Measurements from ENCODE around the gene DIP2A.

The DIP2A gene

DNA sequence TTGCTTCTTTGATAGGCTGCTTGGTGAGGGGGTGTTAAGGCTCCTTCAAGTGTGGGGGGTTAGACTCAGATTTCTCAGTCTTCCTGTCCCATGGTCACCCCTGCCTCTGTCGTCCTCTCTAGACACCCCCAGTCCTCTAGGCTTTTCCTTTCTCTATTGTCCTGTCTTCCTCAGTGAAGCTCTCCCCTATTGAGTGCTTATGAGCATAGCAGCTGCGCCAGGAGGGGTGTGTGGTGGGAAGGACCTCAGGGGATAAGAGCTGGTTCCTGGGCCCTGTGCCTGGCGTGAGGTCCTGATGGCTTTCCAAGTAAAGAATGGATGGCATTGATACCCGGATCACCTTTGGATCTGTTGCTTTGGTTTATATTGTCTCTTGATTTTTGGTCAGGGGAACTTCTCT lies 69.1 kb downstream of the DIP2A start:
- no peak for DNase-seq

DNA sequence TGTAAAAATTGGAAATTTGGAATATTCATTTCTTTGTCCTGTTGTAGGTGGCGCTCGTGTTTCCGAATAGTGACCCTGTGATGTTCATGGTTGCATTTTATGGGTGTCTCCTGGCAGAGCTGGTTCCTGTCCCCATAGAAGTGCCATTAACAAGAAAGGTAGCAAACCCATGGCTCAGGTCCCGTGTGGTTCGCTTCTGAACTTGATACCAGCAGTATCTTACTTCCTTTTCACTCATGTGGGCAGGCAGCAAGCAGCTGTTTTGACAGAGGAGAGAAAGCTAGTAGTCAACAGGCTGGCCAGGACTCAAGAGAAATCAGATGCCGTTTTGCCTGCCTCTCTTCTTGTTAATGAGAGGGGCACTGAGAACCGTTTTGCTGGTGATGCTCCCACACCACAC lies 73.4 kb downstream of the DIP2A start:
- no peak for DNase-seq

DNA sequence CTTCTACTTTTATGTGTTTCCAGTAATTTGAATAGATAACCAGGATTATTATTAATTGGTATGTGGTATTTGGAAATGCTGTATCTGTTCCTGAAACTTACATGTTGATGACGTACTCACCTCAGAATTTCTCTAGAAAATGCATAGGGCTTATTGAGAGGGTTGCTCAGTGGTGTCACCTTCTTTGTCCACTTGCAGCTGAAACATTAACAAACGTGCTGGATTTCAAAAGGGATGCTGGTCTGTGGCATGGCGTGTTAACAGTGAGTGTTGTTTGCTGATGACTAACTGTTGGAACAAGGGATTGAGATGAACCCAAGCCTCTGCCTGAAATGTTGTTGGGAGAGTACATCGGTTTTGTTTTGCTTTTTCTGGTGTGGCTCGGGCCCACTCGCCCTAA lies 78.3 kb downstream of the DIP2A start:
- DNase-seq: no peak

DNA sequence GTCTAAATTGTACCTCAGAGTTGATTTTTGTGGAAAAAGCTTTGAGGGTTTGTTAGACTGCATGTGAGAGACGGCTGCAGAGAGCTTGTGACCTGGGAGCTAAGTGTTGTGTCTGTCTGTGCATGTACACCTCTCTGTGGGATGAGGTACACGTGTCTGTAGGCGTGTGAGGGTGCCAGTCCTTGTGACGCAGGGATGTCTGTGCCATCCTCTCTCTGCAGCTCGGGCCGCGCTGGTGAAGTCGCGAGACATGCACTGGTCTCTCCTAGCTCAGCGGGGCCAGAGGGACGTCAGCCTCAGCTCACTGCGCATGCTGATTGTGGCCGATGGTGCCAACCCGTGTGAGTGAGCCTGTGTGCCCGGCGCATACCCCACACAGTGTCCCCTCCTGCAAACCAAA lies 79.6 kb downstream of the DIP2A start:
- no peak for DNase-seq

DNA sequence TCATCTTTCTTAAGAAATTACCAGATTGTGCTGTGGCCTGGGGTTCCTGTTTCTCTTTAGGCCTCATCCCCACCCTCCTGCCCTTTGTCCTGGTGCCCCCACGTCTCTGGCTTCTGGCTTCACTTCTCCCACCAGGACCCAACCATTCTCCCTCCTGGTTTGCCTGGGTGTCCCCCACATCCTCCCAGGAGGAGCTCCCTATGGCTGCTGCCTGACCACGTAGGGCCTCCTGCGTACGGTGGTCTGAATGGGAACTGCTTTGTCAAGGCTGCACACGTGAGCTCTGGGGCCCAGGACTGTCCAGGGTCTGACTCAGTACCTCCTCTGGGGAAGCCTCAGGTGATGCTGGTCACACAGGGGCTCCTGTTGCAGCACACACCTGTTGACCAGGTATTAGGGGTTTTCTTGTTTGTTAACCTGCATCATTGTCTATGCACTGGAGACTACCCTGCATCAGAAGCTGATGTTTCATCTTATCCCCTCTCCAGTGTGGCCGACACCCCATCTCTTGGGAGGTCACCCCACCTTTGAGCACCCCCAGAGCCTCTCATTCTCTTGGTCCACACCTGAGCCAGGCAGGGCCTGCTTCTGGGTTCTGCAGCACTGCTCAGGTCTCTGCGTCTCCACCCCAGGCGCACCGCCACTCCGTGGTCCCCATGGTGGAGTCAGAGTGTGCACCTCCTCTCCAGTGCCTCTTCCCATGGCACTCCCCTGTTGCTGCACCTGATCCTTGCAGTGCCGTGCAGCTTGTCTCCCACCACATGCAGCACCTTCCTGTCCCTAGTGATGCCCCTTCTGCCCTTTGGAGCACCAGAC lies 80.4 kb downstream of the DIP2A start:
- no peak for DNase-seq

DNA sequence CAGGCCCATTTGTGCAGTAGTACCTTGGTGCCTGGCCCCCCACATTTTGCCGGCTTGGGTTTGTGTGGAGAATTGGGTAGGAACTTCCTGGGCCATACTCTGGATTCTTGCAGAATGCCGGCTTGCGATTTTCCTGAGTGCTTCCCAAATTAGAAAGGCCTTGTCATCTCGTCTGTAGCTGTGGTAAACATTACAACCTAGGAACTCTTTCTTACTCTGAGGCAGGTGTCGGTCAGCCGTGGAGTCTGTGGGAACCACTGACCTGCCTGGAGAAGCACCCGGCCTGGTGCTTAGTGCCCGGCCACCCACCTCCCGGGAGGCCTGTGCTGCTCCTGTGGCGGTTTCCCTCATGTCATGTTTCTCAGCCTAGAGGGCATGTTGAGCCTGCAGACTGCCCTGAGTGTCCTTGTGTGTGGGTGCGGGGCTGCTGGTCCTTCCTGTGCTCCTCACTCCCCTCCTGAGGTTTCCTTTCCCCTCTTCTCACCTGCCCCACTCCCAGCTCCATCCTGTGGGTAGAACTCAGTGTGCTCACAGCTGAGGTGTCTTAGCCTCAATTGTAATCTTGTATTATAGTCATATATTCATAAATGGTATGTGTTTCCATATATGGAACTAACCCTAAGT lies 81.5 kb downstream of the DIP2A start:
- no peak for DNase-seq

DNA sequence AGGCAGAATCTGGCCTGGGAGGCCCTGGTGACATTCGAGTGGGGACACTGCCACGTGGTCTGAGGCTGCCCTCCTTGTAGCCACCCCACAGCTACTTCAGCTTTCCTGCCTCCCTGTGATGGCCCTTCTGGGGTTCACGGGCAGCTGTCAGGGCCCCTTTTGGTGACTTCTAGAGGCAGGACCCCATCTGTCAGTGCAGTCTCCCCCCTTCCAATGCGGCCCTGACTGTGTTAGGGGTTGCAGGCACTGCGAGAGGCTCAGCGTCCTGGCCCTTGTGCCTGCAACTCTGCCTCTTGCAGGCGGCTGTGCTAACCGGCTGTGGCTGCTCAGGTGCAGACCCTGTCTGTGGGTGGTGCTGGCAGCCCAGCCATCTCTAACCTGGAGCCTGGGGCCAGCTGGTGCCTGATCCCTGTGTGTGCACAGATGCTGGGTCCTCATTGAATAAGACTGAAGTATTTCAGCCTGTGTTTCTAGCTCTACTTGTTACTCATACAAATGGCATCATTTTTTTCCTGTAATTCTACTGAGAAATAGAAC lies 84.0 kb downstream of the DIP2A start:
- DNase-seq: no peak

DNA sequence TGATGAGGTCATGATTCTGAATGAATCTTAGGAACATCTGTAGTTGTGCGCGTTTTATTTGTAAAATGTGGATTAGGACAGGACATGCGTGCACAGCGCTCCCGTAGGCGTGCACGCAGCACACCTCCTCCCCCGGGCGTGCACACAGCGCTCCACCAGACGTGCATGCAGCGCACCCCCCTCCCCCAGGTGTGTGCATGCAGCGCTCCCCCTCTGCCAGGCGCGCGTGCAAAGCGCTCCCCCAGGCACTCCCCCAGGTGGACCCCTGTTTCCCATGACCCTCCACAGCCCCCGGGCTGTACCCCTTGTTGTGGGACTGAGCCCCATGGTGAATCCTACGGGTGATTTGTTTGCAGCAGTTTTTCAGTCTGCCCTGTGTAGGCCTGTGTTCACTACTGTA lies 84.6 kb downstream of the DIP2A start:
- DNase-seq: no peak

DNA sequence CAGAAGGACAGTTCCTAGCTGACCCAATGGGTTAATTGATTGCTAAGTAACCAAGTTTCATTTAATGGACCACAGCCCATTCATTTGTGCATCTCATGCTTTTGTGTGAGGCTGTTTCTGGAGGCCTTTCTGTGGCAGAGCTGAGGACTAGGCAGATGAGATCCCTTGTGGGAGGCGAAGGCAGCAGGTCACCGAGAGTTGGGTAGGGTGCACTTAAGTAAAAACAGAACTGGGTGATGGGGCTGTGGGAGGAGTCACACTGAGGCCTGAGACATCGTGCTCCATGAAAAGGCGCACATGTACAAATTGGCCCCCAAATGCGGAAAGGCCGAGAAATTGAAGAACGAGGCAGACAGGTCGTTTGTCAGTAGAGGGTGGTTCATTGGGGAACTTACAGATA lies 85.3 kb downstream of the DIP2A start:
- DNase-seq: no peak

DNA sequence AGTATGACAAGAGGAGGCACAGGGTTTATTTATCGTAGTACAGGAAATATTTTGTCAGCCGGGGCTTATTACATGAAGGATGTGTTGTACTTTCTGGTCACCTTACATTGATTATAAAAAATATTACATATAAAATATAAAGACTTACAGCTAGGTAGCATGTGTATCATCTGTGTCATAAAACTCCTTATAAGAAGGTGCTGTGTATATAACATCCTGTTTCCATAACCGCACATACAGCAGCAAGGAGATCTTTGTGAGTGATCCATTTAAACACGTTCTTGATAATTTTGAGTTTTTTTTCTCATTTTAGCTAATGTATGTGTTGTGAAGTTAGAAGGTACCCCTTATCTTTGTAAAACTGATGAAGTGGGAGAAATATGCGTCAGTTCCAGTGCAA lies 86.1 kb downstream of the DIP2A start:
- no peak for DNase-seq

DNA sequence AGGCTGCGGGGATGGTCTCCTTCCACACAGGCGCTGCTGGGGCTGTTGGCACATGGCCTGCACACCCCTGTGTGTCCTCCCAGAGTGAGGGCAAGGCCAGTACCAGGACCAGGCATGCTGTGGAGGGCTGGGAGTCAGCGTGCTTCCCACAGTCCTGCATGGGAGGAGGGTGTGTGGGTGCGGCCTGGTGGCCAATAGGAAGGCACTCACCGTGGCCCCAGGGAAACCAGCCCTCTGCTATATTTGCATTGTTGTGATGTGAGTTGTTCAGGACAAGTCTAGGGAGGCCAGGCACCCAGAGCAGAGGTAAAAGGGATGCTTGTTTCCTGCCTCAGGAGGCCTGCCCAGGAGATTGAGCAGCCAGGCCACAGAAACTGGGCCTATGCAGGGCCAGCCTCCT lies 86.7 kb downstream of the DIP2A start:
- no peak for DNase-seq

DNA sequence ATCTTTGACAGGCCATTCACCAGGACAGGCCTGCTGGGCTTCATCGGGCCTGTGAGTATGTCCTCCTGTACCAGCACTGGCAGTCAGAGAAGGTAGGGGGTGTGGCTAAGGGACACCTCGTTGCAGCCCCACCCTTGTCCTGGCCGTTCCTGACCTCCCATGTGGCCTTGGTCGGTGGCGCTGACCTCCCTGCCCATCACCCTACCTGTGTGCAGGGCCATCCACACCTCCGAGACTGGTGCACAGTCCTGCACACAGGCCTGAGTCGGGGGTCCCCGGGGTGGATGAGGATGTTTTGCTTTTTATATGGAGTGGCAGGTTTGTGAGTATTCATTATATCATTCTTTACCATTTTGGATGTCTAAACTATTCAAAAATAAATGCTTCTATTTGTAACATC lies 87.2 kb downstream of the DIP2A start:
- no peak for DNase-seq

DNA sequence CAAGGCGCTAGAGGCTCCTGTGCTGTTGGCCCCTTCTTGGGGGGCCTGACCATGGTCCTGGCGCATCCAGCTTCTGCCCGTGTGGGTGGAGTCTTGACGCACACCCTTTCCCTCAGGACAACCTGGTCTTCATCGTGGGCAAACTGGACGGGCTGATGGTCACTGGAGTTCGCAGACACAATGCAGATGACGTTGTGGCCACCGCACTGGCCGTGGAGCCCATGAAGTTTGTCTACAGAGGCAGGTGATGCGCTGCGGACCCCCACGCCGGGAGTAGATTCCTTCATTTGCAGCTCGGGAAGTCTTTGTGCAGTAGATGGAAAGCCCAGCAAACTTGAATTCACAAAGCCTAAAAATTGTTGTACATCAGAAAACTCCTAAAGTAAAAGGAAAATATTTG lies 88.1 kb downstream of the DIP2A start:
- DNase-seq: no peak

DNA sequence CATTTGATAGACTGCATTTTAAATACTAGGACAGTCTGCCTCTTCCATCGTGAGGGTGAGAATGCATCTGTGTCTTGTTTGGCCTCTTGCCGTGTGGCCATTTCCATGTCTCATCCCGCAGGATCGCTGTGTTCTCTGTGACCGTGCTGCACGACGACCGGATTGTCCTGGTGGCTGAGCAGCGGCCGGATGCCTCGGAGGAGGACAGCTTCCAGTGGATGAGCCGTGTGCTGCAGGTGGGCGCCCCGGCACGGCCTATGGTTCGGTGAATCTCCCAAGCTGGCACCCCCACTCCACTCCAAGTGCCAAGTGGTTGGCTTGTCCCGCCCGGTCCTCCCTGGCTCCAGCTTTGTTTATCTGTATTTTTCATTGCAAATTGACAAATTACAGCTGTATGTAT lies 91.0 kb downstream of the DIP2A start:
- DNase-seq: no peak

DNA sequence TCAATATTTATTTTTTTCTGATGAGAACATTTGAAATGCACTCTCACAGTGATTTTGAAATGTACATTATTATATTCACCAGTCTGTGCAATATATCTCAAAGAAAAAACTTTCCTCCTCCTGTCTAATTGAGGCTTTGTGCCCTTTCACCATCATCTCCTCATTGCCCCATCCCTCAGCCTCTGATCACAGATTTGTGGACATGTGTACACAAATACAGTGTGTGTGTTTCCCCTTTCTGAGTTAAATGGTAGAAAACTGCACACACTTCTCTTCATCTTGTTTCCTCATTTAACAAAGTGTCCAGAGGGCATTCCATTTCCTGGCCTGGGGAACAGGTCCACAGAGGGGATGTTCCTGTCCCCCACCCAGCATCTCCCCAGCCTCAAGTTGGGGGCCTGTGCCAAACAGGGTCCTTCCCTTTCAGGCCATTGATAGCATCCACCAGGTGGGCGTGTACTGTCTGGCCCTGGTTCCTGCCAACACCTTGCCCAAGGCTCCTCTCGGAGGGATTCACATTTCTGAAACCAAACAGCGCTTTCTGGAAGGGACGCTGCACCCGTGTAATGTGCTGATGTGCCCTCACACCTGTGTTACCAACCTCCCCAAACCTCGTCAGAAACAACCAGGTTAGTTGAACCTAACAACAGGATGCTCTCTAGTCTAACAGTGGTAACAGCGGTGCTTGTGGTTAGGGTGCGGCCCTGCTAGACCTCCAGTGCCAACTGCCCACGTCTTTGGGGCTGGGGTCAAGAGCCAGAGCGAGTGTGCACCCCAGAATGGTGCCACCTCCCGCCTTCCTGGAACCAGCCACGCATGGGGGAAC lies 91.6 kb downstream of the DIP2A start:
- DNase-seq: no peak

DNA sequence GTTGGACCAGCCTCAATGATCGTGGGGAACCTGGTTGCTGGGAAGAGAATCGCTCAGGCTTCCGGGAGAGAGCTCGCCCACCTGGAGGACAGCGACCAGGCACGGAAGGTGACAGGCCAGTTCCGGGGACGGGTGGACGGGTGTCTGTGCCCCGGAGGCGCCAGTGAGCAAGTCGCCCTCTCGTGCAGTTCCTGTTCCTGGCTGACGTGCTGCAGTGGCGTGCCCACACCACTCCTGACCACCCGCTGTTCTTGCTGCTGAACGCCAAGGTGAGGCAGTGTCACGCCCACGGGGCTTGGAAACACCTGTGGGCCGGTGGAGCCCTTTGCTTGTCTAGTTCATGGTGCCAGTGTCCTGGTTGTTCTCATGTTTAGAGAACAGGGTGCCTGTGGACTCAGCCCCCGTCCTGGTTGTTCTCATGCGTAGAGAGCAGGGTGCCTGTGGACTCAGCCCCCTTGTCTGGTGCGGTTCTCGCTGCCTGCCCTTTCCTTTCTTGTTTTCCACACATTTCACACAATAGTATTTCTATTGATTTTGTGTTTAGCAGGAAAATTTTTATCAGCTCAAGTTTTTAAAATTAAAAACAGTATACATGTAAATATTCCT lies 93.0 kb downstream of the DIP2A start:
- DNase-seq: no peak

DNA sequence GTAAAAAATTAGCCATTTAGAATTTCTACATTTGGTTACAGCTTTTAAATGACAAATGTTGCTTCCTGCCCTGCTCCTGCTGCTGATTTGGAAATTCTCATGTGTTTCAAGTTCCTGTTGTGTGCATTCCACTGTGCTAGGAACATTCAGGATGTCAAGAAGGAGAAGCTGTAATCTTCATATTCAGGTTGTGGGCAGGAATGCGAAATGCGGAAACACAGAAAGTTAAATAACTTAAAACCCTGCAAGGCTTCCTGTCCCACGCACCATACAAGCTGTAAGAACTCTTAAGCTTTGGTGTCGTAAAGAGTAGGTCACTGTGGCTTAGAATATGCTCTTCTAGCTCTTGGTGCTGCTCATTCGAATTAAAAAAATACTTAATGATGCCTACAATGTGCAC lies 93.6 kb downstream of the DIP2A start:
- no peak for DNase-seq

DNA sequence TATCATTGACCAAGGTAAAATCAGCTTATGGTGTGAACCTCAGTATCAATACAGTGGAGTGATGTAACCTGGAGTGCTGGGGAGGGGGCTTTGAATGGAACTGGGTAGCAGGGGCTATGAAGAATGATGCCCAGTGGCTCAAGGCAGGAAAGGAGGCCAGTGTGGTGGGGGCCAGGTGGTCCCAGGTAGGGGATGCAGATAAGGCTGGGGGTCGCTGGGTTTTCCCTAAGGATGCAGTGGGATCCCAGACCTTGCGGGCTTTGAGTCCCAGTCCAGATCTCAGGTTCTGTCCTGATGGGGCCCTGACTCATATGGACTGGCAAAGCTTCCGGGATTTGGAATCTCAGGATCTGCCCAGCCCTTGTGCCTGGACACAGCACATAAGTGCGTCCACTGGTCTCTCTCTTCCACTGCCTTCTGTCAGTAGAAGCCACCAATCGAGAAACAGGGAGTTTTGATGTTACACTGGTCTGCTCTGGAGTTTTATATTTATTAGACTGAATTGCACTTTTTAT lies 94.2 kb downstream of the DIP2A start:
- DNase-seq: no peak

DNA sequence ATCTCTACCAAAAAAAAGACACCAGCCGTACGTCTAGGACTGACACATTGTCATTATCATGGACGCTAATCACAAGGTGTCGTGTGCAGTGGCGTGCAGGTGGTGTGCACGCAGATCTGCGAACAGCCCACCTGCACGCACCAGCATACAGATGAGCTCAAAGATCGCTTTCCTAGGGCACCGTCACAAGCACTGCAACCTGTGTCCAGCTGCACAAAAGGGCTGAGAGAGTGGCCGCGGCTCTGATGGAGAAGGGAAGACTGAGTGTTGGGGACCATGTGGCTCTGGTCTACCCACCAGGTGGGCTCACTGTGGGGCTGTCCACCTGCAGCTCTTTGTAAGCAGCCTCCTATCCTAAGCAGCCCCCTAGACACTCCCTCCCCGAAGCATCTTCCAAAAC lies 95.3 kb downstream of the DIP2A start:
- no peak for DNase-seq

DNA sequence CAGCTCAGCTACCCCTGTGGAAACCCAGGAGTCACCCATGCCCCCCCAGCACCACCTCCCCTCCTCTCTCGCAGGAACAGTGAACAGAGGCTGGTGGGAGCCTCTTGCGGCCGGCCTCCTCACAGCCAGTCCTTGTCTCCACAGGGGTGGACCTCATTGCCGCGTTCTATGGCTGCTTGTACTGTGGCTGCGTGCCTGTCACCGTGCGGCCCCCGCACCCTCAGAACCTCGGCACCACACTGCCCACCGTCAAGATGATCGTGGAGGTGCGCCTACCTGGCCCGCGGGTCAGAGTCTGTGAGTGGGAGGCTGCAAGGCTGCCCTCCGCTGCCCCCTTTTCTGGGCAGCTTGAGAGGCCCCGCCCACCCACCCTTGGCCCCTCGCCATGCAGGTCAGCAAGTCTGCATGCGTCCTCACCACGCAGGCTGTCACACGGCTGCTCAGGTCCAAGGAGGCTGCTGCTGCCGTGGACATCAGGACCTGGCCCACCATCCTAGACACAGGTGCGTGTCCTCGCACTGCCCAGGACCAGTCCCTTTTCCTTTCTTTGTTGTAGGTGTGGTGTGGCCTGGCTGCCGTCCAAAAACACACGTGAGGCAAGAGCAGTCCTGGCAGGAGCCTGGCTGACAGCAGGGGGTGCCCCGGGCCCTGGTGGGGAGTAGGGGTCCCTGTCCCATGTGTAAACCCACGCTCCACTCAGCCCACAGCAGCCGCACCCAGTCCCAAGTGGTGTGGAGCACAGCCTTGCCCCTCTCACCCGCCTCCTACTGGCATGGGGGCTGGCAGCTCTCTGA lies 95.9 kb downstream of the DIP2A start:
- no peak for DNase-seq

DNA sequence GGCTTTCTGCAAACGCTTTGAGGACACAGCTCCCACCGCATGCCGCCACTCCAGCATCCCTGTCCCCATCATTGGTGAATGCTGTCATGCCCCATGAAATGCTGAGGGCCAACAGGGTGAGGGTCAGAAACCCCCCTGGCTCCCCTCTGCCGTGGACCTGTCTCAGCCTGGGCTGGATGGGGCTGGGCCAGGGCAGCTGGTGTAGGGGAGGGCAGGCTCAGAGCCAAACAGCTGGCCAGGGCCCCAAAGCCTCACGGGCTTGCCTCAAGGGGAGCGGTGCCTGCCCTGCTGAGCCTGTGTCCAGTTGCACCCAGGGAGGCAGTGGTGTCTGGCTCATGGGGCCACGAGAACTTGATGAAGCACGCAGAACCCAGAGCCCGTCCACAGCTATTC lies 96.5 kb downstream of the DIP2A start:
- DNase-seq: no peak

DNA sequence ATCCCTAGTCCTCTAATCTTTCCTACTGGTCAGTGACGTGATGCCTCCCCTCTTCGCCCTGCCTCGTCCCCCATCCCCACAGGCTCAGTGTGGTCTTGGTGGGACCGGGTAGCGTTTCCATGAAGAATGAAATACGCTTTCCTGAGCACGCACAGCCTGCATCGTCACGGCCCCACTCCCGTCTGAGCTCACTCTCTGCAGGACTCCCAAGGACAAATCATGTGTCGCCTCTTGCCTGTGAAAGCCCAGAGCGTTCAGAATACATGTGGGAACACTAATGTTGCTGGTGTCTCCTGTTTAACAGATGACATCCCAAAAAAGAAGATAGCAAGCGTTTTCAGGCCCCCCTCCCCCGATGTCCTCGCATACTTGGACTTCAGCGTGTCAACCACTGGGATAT lies 97.0 kb downstream of the DIP2A start:
- no peak for DNase-seq

All from right kidney (tissue), 1 donor.